Measurements from ENCODE around the gene TMEM89. TPM values are rescaled to one million over a fixed set of nuclear protein-coding genes. Genes with fewer than 3 reads are reported as not detected.

The TMEM89 gene
- total RNA-seq, 4 donors from 2014 or later = not detected

- Histone ChIP-seq H3K4me3 (replicated peaks in 1 of 3) (no peak overlapping the region), H3K27me3 (no peaks in the 10 kb centered on the region), H3K9me3 (no peaks in the 10 kb centered on the region), H3K36me3 (no peaks in the 10 kb centered on the region), H3K4me1 (peaks cover 9 to 17% of the 10 kb centered on the region in 2 donors), H3K27ac (no peak overlapping the region)
- WGBS, 2 donors = 95 to 98% methylated on average over 11 to 15 of the region's 15 CpGs
- no peak for TF ChIP-seq POLR2A (IDR thresholded peaks at IDR 0.05)
- TF ChIP-seq CTCF (IDR thresholded peaks at IDR 0.05) = no peak
- intact Hi-C loops (cut with DNase I) = no loop called here
- DNase-seq = no peak
Observed at GRCh38 chr3:48652923-48653715, 31.6 kb upstream of the TMEM89 start.

- TF ChIP-seq POLR2A (IDR thresholded peaks at IDR 0.05) (no peak), CTCF (IDR thresholded peaks at IDR 0.05) (no peak)
- intact Hi-C loops (cut with DNase I) = no loop called here
- Histone ChIP-seq H3K27ac (no peak overlapping the region), H3K4me1 (peaks cover 6 to 14% of the 10 kb centered on the region in 2 donors), H3K36me3 (no peaks in the 10 kb centered on the region), H3K27me3 (no peaks in the 10 kb centered on the region), H3K4me3 (replicated peaks in 1 of 3) (no peak overlapping the region), H3K9me3 (no peaks in the 10 kb centered on the region)
- no peak for DNase-seq
- 86 to 87% methylated on average over 4 to 10 of the region's 11 CpGs for whole genome bisulfite sequencing, 2 donors
Observed at GRCh38 chr3:48651771-48652170, 30.2 kb upstream of the TMEM89 start.

- 88 to 93% methylated on average over 8 of the region's 12 CpGs for WGBS, 2 donors
- Histone ChIP-seq H3K9me3 (no peaks in the 10 kb centered on the region), H3K36me3 (no peaks in the 10 kb centered on the region), H3K27me3 (no peaks in the 10 kb centered on the region), H3K4me3 (replicated peaks in 1 of 3) (no peak overlapping the region), H3K27ac (no peak overlapping the region), H3K4me1 (peaks cover 4 to 5% of the 10 kb centered on the region in 2 donors)
- intact Hi-C loops (cut with DNase I) = no loop called here
- TF ChIP-seq CTCF (IDR thresholded peaks at IDR 0.05) (no peak), POLR2A (IDR thresholded peaks at IDR 0.05) (no peak)
- DNase-seq = no peak
Observed at GRCh38 chr3:48650723-48651122, 29.2 kb upstream of the TMEM89 start.

GRCh38 chr3:48648188-48648850 is 26.8 kb upstream of the TMEM89 start:
- Histone ChIP-seq H3K36me3 (no peaks in the 10 kb centered on the region), H3K4me1 (no peaks in the 10 kb centered on the region), H3K4me3 (replicated peaks in 1 of 3) (no peak overlapping the region), H3K27ac (no peak overlapping the region), H3K27me3 (no peaks in the 10 kb centered on the region), H3K9me3 (no peaks in the 10 kb centered on the region)
- no peak for DNase-seq
- intact Hi-C loops (cut with DNase I) = no loop called here
- no peak for TF ChIP-seq CTCF (IDR thresholded peaks at IDR 0.05)
- no peak for TF ChIP-seq POLR2A (IDR thresholded peaks at IDR 0.05)
- WGBS, 2 donors = 92 to 93% methylated on average over 10 to 15 of the region's 15 CpGs

- WGBS, 2 donors = 83 to 90% methylated on average over 9 of the region's 9 CpGs
- no peak for DNase-seq
- H3K4me1 ChIP-seq = no peaks in the 10 kb centered on the region
Observed at GRCh38 chr3:48647714-48648113, 26.1 kb upstream of the TMEM89 start.

More at GRCh38 chr3:48647714-48648113, 26.1 kb upstream of the TMEM89 start:
- H3K27ac ChIP-seq = no peak overlapping the region
- H3K4me3 ChIP-seq (replicated peaks in 1 of 3) = no peak overlapping the region
- intact Hi-C loops (cut with DNase I) = no loop called here
- TF ChIP-seq CTCF (IDR thresholded peaks at IDR 0.05) (no peak), POLR2A (IDR thresholded peaks at IDR 0.05) (no peak)
- no peaks in the 10 kb centered on the region for H3K9me3 ChIP-seq
- H3K36me3 ChIP-seq = no peaks in the 10 kb centered on the region
- H3K27me3 ChIP-seq = no peaks in the 10 kb centered on the region

All from thyroid gland (tissue), 4 donors.